ENCODE measurements around the gene LRRC25. TPM values are rescaled to one million over a fixed set of nuclear protein-coding genes. Genes with fewer than 3 reads are reported as not detected.
A peak's percentile ranks its signal among the peaks of the same experiment; 100 is the strongest.

LRRC25 gene
- total and polyA plus RNA-seq, 2 of the 4 experiments (the other 2 are of a cell fraction), result 0.03 TPM; not detected in 1

DNA sequence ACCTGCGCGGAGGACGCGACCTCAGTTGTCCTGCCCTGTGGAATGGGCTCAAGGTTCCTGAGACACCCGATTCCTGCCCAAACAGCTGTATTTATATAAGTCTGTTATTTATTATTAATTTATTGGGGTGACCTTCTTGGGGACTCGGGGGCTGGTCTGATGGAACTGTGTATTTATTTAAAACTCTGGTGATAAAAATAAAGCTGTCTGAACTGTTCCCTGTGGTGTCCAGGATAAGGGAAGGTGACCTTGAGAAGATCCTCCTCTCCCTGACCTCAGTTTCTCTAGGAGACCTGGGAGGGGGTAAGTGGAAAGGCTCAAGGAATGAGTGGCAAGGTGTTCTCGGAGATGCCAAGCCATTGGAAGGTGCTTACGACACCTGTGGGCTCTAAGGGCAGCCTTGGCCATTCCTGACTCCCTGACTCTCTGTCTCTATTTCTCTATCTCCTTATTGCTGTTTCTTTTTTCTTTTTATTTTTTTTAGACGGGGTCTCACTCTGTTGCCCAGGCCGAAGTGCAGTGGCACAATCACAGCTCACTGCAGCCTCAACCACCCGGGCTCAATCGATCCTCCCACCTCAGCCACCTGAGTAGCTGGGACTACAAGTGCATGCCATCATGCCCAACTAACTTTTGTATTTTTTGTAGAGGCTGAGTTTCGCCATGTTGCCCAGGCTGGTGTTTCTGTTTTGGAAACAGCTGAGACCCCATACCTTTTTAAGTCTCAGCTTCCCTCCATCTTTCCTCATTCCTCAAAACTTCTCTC lies 8.3 kb downstream of the LRRC25 start:
- H2AK9ac ChIP-seq (replicated peaks; ENCODE audit: low read depth, low read length, poor library complexity), result no peak overlapping the region
- H2AK5ac ChIP-seq (ENCODE audit: low read depth, low read length), result 0 out of 2 replicates have a peak overlapping the region, but pooled peaks have one; percentile 24
- dilution Hi-C loops (cut with HindIII; ENCODE audit: low sequenced_read_pairs, unreplicated experiment), result no loop called here
- H3K18ac ChIP-seq (ENCODE audit: low read depth, low read length), result no peak overlapping the region
- peaks cover 9% of the 10 kb centered on the region; the same call in 1 of the 2 replicates for H3K36me3 ChIP-seq (ENCODE audit: control insufficient read depth, insufficient read depth, low read length)
- H2AFZ ChIP-seq (replicated peaks; ENCODE audit: low read length, poor library complexity), result no peak overlapping the region
- H3K14ac ChIP-seq (replicated peaks; ENCODE audit: low read depth, low read length), result 0 out of 2 replicates have a peak overlapping the region, but pooled peaks have one; percentile 44
- H2BK15ac ChIP-seq (ENCODE audit: low read depth, low read length), result no peak overlapping the region
- 0 out of 2 replicates have a peak overlapping the region, but pooled peaks have one; percentile 13 for H3K4me3 ChIP-seq (ENCODE audit: insufficient read depth, low read depth, low read length)
- no peak overlapping the region for H4K5ac ChIP-seq (ENCODE audit: low read depth, low read length)
- H3K9me3 ChIP-seq (ENCODE audit: control insufficient read depth, insufficient read depth, low read length), result no peaks in the 10 kb centered on the region
- H2BK120ac ChIP-seq (ENCODE audit: low read depth, low read length), result no peak overlapping the region
- WGBS, 2 experiments (ENCODE audit: extremely low coverage in 2 of 2, insufficient read length in 1 of 2), result no CpG with 5 or more reads among the region's 13 CpGs
- BruUV-seq (replicated peaks), result no TSS peak
- no peak overlapping the region for H3K56ac ChIP-seq (ENCODE audit: extremely low read depth, insufficient read depth, low read length)
- no peak overlapping the region for H3K27ac ChIP-seq (ENCODE audit: insufficient read depth, low read length)
- in situ Hi-C loops (cut with MboI; ENCODE audit: low sequenced_read_pairs), result no loop called here
- CTCF ChIA-PET, result interaction anchor here (0.6 to 1.3 kb wide), 7 partner anchors 9 to 356 kb away, joined by 3 to 6 read pairs (median 4); partner anchors contain the start of gene LRRC25
- H3K4me1 ChIP-seq (ENCODE audit: control insufficient read depth, insufficient read depth, low read length), result peaks cover 9% of the 10 kb centered on the region; the same call in 1 of the 2 replicates
- H3K27me3 ChIP-seq (ENCODE audit: control insufficient read depth, insufficient read depth, low read length), result no peaks in the 10 kb centered on the region
- H3K23ac ChIP-seq (ENCODE audit: low read depth, low read length), result peak overlapping the region; percentile 72
- peak overlapping the region; percentile 21; the same call in 1 of the 2 replicates for H3K4ac ChIP-seq (ENCODE audit: low read depth, low read length)
- peaks cover 24% of the 10 kb centered on the region for H4K20me1 ChIP-seq (ENCODE audit: insufficient read depth, low read length)
- POLR2A ChIA-PET (ENCODE audit: unreplicated experiment), result interaction anchor here (0.5 kb wide), 1 partner anchor 181 kb away, joined by 8 read pairs; no protein-coding TSS in a partner anchor
- H4K8ac ChIP-seq (ENCODE audit: low read depth in 2 of 2, low read length in 2 of 2), result peak overlapping the region in 1 of 2 experiments; percentile 69; a peak in 1 of 4 replicates
- intact Hi-C loops (cut with micrococcal nuclease), result no loop called here
- H4K91ac ChIP-seq (ENCODE audit: insufficient read depth, low read depth, low read length), result no peak overlapping the region
- H2BK20ac ChIP-seq (ENCODE audit: low read depth, low read length), result no peak overlapping the region
- peaks cover 0 to 34% of the 10 kb centered on the region in 2 experiments; a peak in 3 of 4 replicates for H3K79me1 ChIP-seq (ENCODE audit: low read depth in 1 of 2, low read length in 2 of 2)
- peak overlapping the region; percentile 42; the same call in 1 of the 2 replicates for H3K4me2 ChIP-seq (ENCODE audit: low read depth, low read length)
- peaks cover 5% of the 10 kb centered on the region; the same call in 1 of the 2 replicates for H3K9me1 ChIP-seq (ENCODE audit: insufficient read depth, low read length)
- TF ChIP-seq, protein P1, sequence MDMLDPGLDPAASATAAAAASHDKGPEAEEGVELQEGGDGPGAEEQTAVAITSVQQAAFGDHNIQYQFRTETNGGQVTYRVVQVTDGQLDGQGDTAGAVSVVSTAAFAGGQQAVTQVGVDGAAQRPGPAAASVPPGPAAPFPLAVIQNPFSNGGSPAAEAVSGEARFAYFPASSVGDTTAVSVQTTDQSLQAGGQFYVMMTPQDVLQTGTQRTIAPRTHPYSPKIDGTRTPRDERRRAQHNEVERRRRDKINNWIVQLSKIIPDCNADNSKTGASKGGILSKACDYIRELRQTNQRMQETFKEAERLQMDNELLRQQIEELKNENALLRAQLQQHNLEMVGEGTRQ (IDR thresholded peaks at IDR 0.05; ENCODE audit: low read depth, low read length), result no peak
- TF ChIP-seq RFX5 (IDR thresholded peaks at IDR 0.05; ENCODE audit: low read depth, low read length), result no peak
- TF ChIP-seq MAFK (IDR thresholded peaks at IDR 0.05; ENCODE audit: low read depth, low read length), result no peak
- no peak for TF ChIP-seq CTCF (conservative IDR thresholded peaks at IDR 0.05; ENCODE audit: low read depth, low read length)
- no peak for ATAC-seq (ENCODE audit: low read depth)
- no peak for DNase-seq
- H2BK5ac ChIP-seq (ENCODE audit: low read depth, low read length, poor library complexity, severe bottlenecking), result no peak overlapping the region
- H3K9ac ChIP-seq (ENCODE audit: low read depth, low read length), result no peak overlapping the region
